ENCODE results near the gene CEP104. TPM values are rescaled to one million over a fixed set of nuclear protein-coding genes. Genes with fewer than 3 reads are reported as not detected.

CEP104 gene
- total RNA-seq, 1 experiment from 2014 or later: 35.6 TPM

- POLR2A ChIA-PET: no interaction called here
- no peak overlapping the region for H3K4me3 Mint-ChIP-seq (ENCODE audit: unreplicated experiment)
- Histone ChIP-seq H3K36me3 (ENCODE audit: control insufficient read depth, insufficient read depth, low read length) (no peaks in the 10 kb centered on the region), H3K27me3 (replicated peaks; ENCODE audit: control insufficient read depth, insufficient read depth, low read length) (no peaks in the 10 kb centered on the region), H3K4me1 (peaks cover 1% of the 10 kb centered on the region; the same call in 1 of the 2 replicates), H3K4me3 (ENCODE audit: low read depth, low read length) (no peak overlapping the region), H3K9me3 (no peaks in the 10 kb centered on the region)
- DNase-seq: no peak
- no peaks in the 10 kb centered on the region for H3K4me1 Mint-ChIP-seq (ENCODE audit: low read depth, unreplicated experiment)
- no peaks in the 10 kb centered on the region for H3K9me3 Mint-ChIP-seq (ENCODE audit: unreplicated experiment)
- intact Hi-C loops (cut with micrococcal nuclease; ENCODE audit: unreplicated experiment): no loop called here
- peaks cover 56% of the 10 kb centered on the region for H3K36me3 Mint-ChIP-seq (ENCODE audit: insufficient read depth, unreplicated experiment)
- no peak overlapping the region for H3K27ac Mint-ChIP-seq (ENCODE audit: unreplicated experiment)
- TF ChIP-seq, protein P1, sequence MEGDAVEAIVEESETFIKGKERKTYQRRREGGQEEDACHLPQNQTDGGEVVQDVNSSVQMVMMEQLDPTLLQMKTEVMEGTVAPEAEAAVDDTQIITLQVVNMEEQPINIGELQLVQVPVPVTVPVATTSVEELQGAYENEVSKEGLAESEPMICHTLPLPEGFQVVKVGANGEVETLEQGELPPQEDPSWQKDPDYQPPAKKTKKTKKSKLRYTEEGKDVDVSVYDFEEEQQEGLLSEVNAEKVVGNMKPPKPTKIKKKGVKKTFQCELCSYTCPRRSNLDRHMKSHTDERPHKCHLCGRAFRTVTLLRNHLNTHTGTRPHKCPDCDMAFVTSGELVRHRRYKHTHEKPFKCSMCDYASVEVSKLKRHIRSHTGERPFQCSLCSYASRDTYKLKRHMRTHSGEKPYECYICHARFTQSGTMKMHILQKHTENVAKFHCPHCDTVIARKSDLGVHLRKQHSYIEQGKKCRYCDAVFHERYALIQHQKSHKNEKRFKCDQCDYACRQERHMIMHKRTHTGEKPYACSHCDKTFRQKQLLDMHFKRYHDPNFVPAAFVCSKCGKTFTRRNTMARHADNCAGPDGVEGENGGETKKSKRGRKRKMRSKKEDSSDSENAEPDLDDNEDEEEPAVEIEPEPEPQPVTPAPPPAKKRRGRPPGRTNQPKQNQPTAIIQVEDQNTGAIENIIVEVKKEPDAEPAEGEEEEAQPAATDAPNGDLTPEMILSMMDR (IDR thresholded peaks at IDR 0.05; ENCODE audit: insufficient read depth in 1 of 2, low read depth in 1 of 2, low read length in 1 of 2, severe bottlenecking in 1 of 2, unreplicated experiment in 1 of 2): no peak
- CTCF ChIA-PET: no interaction called here
- BruUV-seq (replicated peaks): no TSS peak
- H3K27me3 Mint-ChIP-seq (ENCODE audit: insufficient read depth, unreplicated experiment): no peaks in the 10 kb centered on the region
Observed at GRCh38 chr1:3780901-3781300, 76.1 kb downstream of the CEP104 start.

- intact Hi-C loops (cut with micrococcal nuclease; ENCODE audit: unreplicated experiment): no loop called here
- BruUV-seq (replicated peaks): no TSS peak
- H3K36me3 Mint-ChIP-seq (ENCODE audit: insufficient read depth, unreplicated experiment): peaks cover 47% of the 10 kb centered on the region
- ChIA-PET POLR2A (no interaction called here), CTCF (no interaction called here)
- TF ChIP-seq, protein P1 (IDR thresholded peaks at IDR 0.05; ENCODE audit: insufficient read depth in 1 of 2, low read depth in 1 of 2, low read length in 1 of 2, severe bottlenecking in 1 of 2, unreplicated experiment in 1 of 2): no peak
- H3K4me3 ChIP-seq (ENCODE audit: low read depth, low read length): no peak overlapping the region
- no peaks in the 10 kb centered on the region for H3K9me3 ChIP-seq
- H3K27me3 Mint-ChIP-seq (ENCODE audit: insufficient read depth, unreplicated experiment): no peaks in the 10 kb centered on the region
- no peaks in the 10 kb centered on the region for H3K27me3 ChIP-seq (replicated peaks; ENCODE audit: control insufficient read depth, insufficient read depth, low read length)
- peaks cover 11% of the 10 kb centered on the region; the same call in 1 of the 2 replicates for H3K4me1 ChIP-seq
- H3K9me3 Mint-ChIP-seq (ENCODE audit: unreplicated experiment): no peaks in the 10 kb centered on the region
- DNase-seq: no peak
- no peak overlapping the region for H3K27ac Mint-ChIP-seq (ENCODE audit: unreplicated experiment)
- no peak overlapping the region for H3K4me3 Mint-ChIP-seq (ENCODE audit: unreplicated experiment)
- no peaks in the 10 kb centered on the region for H3K4me1 Mint-ChIP-seq (ENCODE audit: low read depth, unreplicated experiment)
- H3K36me3 ChIP-seq (ENCODE audit: control insufficient read depth, insufficient read depth, low read length): no peaks in the 10 kb centered on the region
Observed at GRCh38 chr1:3779912-3780416, 77.0 kb downstream of the CEP104 start.

- Histone ChIP-seq H3K4me3 (ENCODE audit: low read depth, low read length) (no peak overlapping the region), H3K27me3 (replicated peaks; ENCODE audit: control insufficient read depth, insufficient read depth, low read length) (no peaks in the 10 kb centered on the region), H3K4me1 (peaks cover 13% of the 10 kb centered on the region; the same call in 1 of the 2 replicates), H3K9me3 (no peaks in the 10 kb centered on the region), H3K36me3 (ENCODE audit: control insufficient read depth, insufficient read depth, low read length) (no peaks in the 10 kb centered on the region)
- Mint-ChIP-seq H3K36me3 (ENCODE audit: insufficient read depth, unreplicated experiment) (peaks cover 41% of the 10 kb centered on the region), H3K9me3 (ENCODE audit: unreplicated experiment) (no peaks in the 10 kb centered on the region), H3K4me3 (ENCODE audit: unreplicated experiment) (no peak overlapping the region), H3K4me1 (ENCODE audit: low read depth, unreplicated experiment) (no peaks in the 10 kb centered on the region), H3K27me3 (ENCODE audit: insufficient read depth, unreplicated experiment) (no peaks in the 10 kb centered on the region), H3K27ac (ENCODE audit: unreplicated experiment) (no peak overlapping the region)
- BruUV-seq (replicated peaks): no TSS peak
- TF ChIP-seq, protein P1 (IDR thresholded peaks at IDR 0.05; ENCODE audit: insufficient read depth in 1 of 2, low read depth in 1 of 2, low read length in 1 of 2, severe bottlenecking in 1 of 2, unreplicated experiment in 1 of 2): no peak
- DNase-seq: no peak
- POLR2A ChIA-PET: no interaction called here
- CTCF ChIA-PET: no interaction called here
- intact Hi-C loops (cut with micrococcal nuclease; ENCODE audit: unreplicated experiment): no loop called here
Observed at GRCh38 chr1:3779265-3779911, 77.6 kb downstream of the CEP104 start.
